CD4-positive, alpha-beta T cell treated with Interleukin-10 for 1 hour (primary cell): ENCODE data around the gene POP7.

ENCODE experiments used
- DNase-seq: peaks from one replicate; pipeline ENCODE4 v3.0.0-alpha.2; 2020

POP7 gene

DNA sequence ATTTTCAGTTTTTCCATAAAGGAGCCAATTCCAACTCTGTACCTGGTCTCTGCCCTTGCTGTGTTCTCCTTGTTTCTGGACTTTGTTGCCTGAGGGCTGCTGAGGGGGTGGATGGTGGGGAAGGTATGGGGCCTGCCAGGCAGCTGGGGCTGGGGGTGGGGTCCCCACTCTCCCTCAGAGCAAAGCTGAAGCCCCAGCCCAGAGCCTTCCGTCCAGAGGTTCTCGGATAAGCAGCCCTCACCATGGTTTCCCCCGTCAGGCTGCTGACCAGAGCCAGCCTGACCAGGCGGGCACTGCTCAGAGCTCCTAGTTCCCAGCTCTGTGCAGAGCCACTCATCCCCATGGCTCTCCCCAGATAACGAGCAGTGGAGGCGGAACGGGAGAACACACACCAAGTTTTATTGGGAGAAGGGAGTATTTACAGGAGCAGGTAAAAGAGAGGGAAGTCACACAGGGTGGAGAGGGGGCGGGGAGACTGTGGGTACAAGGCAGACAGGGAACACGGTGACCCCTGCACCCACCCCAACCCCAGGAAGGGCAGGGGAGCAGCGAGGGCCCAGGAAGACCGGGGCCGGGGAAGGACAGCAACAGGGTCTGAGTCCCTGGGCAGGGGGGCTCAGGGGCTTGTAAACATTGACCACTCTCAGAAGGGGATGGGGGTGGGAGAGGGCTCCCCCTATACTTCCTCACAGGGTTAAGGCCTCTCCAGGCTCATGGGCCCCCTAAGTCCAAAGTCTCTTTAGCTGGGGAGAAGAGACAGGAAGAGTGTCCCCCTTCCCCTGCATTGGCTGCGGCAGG is 26.6 kb upstream of the POP7 start:
- DNase-seq, result no peak

DNA sequence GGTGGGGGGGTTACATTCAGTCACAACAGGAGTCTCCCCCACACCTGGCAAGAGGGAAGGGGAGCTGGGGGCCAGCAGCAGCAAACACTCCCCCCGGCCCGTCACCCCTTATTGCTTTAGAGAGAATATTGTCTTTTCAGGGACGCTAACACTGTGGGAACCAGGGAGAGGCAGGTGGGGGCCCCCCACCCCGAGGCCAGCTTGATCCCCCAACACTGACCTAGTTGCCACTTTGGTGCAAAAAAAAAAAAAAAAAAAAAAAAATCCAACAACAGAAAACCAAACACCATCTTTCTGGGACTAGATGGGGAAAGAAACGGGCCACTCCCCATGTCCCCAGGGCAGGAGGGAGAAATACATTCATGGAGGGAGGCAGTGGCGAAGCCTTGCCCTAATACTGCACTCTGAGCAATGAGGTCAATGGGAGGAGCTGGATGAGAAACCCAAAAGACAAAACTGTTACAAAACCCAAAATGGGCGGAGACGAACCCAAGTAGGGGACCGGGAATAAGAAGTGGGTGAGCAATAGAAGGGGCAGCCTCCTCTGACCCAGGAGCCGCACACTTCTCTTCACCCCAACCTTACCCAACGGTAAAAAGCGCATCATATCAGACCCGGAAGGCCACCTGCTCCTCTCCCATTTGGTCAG is 25.9 kb upstream of the POP7 start:
- DNase-seq, result peak; percentile 37

GRCh38 chr7:100680576-100681271 is 25.2 kb upstream of the POP7 start:
- DNase-seq, result peak; percentile 28

DNA sequence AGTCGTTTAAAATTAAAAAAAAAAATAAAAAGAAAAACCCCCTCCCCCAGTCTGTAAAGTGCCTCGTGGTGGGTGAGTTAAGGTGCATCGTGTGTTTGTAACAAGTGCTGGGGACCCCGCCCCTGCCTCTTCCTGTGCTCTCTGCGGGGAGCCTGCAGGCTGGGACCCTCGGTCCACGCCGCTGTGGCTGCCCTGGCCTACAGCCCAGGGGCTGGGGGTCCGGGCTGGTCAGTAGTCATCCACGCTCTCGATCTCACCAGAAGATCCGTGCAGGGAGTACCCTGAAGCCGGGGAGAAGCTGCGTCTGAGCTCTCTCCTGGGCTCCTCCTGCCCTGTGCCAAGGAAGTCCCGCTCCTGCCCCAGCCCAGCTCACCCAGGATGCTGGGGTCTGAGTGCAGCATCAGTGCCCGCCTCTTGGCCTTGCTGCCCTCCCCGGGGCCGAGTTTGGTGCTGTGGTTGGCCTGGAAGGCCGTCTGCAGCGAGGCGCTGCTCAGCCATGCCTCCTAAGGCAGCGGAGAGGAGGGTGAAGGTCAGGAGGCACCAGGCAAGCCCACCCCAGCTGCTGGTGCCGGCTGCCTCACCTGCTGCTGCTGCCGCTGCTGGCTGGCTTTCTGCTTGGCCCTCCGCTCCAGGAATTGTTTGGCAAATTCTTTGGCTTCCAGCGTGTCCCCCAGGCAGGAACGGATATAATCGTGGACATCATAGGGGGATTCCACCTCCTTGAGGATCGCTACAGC is 24.3 kb upstream of the POP7 start:
- DNase-seq, result peak; percentile 13

- no peak for DNase-seq
Observed at GRCh38 chr7:100682228-100682741, 23.6 kb upstream of the POP7 start.

DNA sequence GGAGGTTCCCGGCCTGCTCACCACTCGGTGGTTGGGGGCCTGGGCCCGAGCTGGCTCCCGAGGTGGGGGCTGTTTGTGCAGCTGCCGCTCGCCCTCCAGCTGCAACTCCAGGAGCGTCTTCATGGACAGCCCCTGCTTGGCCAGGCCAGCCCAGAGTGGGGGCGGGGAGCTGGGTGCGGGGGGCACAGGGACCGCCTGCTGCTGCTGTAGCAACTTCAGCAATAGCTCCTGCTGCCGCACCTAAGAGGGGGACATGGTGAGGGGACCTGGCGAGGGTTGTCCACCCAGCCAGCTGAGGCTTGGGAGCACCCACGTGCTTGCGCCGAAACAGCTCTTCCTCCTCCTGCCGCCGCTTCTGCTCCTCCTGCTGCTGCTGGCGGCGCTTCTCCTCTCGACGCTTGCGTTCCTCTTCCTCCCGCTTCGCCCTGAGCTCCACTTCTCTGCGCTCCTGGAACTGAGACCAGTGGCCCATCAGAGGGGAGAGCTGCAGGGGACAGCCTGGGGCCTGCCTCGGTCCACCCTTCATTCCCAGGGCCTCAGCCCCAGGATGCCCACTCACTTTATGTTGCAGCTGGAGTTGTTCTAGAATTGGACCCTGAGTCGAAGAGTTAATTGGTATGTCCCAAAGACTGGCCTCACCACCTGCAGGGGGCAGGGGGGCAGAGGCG is 22.8 kb upstream of the POP7 start:
- no peak for DNase-seq

- DNase-seq, result no peak
Observed at GRCh38 chr7:100683659-100684533, 22.0 kb upstream of the POP7 start.

GRCh38 chr7:100684534-100685042 is 21.3 kb upstream of the POP7 start:
- DNase-seq, result no peak

DNA sequence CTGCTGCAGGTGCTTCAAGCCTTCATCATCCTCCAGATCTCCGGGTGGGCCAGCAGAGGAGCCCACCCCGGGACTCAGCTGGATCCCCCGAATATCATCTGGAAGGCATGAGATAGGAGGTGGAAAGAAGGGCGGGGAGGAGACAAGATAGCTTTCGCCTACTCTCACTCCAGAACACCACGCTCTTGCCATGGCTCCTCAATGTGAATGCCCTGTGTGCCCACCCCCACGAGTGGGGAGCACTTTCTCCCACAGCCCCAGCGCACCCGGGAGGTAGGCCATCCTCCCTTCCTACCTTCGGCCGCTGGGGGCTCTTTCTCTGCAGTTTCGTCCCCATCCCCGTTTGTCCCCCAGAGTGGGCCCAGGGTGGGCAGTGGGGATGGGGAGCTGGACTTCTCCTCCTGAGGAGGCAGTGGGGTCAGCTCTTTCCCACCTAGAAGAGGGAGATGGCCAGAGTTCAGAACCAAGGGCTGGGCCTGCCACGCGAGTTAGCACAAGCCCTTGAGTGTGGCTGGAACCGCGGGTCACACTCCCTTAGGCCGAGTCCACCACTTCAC is 20.8 kb upstream of the POP7 start:
- DNase-seq, result no peak

DNA sequence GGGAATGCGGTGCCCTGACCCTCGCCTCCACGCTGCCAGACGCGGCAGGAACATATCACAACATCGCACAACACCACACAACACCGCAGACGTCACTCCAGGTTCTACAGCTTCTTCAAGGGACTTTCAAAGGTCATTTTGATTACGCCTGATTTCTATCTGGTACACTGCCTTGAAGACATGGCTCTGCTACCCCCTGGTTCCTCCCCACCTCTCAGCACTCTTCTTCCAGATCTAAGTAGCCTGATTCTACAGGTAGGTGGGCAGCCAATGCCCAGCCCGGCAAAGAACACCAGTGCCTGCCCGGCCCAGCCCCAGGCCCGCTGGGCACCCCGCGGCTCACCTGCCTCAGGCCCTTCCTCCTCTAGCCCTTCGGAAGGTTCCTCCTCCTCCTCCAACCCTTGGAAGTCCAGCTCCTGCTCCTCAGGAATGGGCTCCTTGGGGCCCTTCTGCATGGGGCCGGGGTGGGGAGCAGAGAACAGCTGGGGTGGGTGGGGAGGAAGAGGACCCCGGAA is 20.2 kb upstream of the POP7 start:
- no peak for DNase-seq

DNA sequence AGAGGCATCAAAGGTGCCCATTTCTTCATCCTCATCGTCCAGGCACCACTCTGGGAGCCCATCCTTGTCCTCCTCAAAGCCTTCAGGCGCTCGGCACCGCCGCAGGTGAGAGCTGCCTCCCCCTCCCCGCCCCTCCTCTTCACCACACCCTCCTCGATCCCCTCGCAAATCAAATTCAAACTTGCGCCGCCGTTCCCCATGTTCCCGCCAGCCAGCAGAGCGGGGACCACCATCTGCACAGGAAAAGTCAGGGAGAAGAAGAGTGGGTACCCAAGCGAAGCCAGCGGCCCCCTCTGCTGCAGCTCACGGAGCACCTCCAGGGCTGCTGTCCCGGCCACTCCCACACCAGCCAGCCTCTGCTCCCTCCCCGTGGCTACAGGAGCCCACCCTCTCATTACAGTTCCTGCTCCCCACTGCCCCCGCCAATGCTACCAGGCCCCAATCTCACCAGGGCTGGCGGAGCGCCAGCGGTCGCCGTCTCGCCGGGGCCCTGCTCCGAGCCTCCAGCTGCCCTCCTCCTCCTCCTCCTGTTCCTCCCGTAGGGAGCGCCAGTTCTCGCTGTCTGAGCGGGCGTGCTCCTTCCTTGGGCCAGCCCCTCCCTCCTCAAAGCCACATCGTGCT is 19.6 kb upstream of the POP7 start:
- DNase-seq, result no peak

DNA sequence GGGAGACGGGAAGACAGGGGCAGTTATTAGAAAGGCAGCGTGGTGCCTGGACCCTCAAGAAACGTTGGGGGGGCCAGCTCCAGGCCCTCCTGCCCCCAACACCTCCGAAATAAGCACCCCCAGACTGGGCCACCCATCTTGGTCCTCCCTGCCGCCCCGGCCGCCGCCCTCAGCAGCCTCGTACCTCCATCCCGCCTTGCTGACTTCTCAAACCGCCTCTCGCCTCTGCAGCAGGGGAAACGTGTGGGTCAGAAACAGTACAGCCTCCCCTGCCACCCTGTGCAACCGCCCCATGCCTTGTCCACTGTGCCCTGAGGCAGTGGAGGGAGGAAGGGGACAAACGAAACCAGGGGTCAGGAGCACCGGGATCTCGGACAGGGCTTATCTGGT is 19.1 kb upstream of the POP7 start:
- no peak for DNase-seq

- DNase-seq, result no peak
Observed at GRCh38 chr7:100687261-100687660, 18.7 kb upstream of the POP7 start.

DNA sequence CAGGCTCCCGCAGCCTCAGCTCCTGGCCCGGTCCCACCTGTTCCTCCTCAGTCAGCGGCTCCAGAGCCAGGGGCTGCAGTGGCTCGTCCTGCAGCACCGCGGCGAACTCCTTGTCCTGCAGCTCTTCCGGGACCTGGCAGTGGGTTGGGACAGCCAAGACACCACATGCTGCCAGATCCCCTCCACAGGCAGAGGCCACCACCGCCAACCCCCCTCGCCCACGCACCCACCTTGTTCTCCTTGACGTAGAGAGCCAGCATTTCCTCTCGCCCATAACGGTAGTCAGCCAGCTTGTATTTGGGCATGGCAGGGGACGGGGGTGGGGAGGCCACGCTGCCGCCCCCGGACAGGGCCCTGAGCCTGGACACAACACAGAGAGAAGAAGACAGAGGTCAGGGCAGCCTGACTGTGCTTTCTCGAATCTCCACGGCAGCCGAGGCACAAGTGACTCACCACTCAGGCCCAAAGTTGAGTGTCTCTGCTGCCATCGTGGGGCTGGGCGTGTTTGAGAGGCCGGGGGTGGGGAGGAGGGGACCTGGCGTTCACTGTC is 18.1 kb upstream of the POP7 start:
- no peak for DNase-seq

DNA sequence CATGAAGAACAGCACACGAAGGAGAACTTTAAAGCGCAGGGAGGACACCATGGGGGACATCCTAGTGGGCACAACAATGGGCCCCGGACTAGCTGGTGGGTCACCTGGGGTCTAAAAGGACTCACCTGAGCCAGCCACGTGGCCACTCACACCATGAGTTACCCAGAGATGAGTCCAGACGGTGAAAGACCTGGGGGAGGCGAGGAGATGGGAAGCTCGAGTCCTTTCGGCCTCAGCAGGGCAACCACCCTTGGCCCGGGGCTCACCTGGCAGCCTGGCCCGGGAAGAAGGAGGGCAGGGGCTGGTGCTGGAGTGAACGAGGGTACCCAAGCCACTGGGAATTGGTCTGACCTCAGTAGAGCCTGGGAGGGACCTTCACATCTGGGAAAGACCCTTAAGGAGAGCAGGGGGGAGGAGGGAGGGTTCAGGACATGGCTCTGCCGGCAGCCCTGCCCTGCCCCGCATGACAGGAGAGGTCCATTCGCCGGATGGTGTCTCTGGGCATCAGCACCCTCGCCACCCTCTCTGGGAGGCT is 17.5 kb upstream of the POP7 start:
- no peak for DNase-seq

- no peak for DNase-seq
Observed at GRCh38 chr7:100689230-100690135, 16.4 kb upstream of the POP7 start.

- peak; percentile 86 for DNase-seq
Observed at GRCh38 chr7:100691676-100692577, 14.0 kb upstream of the POP7 start.
